H4 (cell line): ENCODE data around the gene ABCC8. TPM values are rescaled to one million over a fixed set of nuclear protein-coding genes. Genes with fewer than 3 reads are reported as not detected.

ENCODE experiments used
- DNase-seq: peaks from one replicate; pipeline ENCODE4 v3.0.0-alpha.2; 2015; ENCODE audit warnings: low spot score
- total RNA-seq: library from RNA; depleted of rRNA; stranded (reverse); fragments of >200 nt; shearing (Covaris generic); gene quantifications from 2 replicates; pipeline ENCODE4 v1.2.3, GENCODE V29; 2014; rRNA removed

Gene ABCC8
- not detected in 2 replicates for total RNA-seq

GRCh38 chr11:17476317-17477083 is at the start of gene ABCC8:
Gene ABCC8, minus strand, starts transcription at chr11:17476845. Its CDS starts 69 bp downstream, at chr11:17476776.
- DNase-seq: no peak

- DNase-seq: no peak
Measured at GRCh38 chr11:17526326-17526725, 49.7 kb upstream of the ABCC8 start.

DNA sequence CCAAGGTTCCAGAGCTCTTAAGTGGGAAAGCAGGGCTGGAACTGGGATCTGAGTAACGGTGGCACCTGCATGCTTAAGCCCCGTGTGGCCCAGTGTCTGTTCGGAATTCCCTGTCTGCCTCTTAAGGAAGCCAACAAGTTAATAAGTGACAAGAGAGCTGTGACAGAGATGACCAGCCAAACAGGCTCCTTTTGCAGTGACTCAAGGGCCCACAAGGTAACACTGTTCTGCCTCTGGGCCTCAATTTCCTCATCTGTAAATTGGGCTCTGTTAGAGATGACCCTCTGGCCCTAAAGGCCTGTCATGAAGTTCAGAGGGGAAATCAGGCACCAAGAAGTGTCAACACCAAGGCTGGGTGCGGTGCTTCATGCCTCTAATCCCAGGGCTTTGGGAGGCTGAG is 48.9 kb upstream of the ABCC8 start:
- no peak for DNase-seq

GRCh38 chr11:17524221-17524620 is 47.6 kb upstream of the ABCC8 start:
- DNase-seq: no peak

- DNase-seq: no peak
Measured at GRCh38 chr11:17522655-17523054, 46.0 kb upstream of the ABCC8 start.

- DNase-seq: no peak
Measured at GRCh38 chr11:17521106-17521900, 44.7 kb upstream of the ABCC8 start.

DNA sequence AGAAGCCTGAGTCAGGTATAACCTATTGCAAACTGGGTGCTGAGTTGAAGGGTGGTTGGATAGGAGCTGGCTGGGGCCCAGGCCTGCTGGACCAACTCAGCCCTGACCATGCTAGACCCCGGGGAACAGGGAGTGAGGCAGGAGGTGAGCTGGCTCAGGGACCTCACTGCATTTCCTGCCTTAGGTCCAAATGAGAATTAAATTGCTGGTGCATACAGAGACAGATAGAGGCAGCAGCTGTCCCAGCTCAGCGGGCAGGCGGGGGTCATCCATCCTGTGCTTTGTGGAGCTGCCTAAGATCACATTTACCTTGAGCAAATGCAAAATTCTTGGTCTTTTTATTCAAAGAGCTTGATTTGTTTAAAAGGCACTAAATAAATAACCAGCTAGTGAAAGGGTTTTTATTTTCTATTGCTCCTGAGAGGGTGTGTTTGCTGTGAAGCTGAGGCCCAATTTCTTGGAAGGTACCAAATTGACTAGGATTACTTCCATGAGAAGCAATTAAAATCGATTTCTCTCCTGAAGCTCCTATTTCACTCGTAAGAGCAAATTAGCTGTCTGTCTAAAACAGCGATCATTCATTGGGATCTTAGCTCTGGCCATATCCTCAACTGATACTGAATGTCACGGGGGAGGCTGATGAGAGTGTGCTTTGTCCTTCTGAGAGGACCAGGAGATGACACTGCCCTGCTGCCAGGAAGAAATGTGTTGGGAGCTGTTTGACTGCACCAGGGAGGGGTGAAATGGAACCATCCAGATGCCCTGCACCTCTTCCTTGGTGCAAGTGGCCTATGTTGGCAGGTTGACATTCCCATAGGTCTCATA is 42.6 kb upstream of the ABCC8 start:
- no peak for DNase-seq

GRCh38 chr11:17518366-17518765 is 41.7 kb upstream of the ABCC8 start:
- no peak for DNase-seq

- no peak for DNase-seq
Measured at GRCh38 chr11:17517186-17517585, 40.5 kb upstream of the ABCC8 start.

DNA sequence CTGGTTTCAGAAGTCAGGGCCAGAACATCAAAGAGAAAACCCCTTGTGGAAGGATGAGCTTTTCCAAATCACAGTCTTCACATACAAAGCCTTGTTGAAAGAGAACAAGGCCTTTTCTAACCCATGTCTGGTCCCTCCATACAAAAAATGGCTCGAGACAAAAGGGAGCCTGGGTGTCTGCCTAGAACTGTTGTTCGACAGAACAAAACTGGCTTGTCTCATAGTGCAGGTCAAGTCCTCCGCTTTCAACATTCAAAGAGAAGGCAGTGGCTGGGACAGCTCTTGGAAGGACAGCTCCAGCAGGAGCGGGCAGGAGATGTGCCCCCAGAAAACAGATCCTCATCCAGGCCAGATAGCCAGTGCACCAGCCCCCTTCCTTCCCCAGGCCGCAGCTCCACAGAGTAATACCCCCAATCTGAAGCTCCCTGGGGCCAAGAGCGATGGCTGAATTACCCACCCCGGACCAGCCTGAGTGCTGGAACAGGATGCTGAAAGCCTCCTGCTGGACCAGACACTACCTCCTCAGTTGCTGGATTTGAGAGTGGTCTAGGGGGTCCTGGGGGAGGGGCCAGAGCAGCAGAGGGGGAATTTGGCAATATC is 40.0 kb upstream of the ABCC8 start:
- no peak for DNase-seq

- no peak for DNase-seq
Measured at GRCh38 chr11:17515443-17516176, 39.0 kb upstream of the ABCC8 start.

DNA sequence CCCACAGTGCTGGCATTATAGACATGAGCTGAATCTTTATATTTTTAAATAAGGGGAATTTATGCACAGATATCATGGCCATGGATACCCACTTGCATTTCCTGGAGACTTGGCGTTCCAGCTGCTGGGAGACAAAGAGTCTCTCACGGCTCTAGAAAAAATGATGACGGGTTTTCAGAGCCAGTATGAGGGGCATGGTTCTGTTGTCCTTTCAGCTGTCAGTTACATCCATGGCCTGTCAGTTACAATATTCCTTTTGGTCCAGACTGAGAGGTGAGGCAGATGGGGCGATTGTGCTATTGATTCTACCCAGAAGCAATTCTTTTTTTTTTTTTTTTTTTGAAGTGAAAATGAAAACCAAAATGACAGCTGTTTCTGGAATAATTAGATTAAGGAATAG is 37.8 kb upstream of the ABCC8 start:
- no peak for DNase-seq

- no peak for DNase-seq
Measured at GRCh38 chr11:17513853-17514252, 37.2 kb upstream of the ABCC8 start.

DNA sequence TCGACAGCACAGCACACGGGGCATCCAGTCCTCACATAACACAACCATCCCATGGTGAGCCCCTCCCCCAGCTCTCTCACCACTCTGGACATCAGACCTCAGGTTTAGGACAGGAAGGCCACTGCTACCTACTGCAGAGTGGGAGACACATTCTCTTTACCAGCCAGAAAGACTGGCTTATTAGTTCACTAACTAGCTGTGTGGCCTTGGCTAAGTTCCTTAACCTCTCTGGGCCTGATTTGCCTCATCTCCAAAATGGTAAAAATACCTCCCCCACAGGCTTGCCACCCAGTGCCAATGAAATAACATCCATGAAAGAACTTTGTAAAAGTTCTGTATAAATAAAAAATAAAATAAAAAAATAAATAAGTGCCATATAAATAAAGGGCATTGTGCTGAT is 35.5 kb upstream of the ABCC8 start:
- no peak for DNase-seq

GRCh38 chr11:17511571-17511970 is 34.9 kb upstream of the ABCC8 start:
- DNase-seq: no peak

DNA sequence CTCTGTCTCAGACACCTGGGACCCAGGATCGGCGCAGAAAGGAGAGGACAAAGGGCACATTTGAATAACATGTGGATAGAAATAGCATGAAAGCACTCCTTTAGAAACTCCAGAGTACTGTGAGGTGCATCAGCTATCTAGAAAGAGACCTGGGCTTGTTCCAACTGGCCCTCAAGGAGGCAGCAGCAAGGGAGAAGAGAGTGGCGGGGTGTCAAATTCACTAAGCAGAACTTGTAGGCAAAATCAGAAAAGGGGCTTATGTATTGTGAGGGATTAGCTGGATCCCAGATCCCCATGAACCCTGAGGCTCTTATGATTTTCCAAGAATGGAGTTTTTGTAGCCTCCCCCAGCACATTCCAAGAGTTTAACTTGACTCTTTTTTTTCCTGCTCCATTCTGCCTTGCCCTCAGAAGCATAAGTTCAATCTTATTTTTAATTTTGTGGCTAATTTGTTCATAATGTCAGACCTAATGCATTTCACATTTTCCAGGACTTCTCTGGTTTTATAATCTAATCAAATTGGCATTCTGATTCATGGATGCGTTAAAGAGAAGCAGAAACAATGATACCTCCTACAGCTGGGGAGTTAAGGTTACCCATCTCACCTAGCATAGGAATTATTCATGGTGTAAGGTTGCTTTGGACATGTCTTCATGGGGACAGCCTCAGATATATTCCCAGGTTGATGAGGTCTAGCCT is 34.0 kb upstream of the ABCC8 start:
- no peak for DNase-seq

DNA sequence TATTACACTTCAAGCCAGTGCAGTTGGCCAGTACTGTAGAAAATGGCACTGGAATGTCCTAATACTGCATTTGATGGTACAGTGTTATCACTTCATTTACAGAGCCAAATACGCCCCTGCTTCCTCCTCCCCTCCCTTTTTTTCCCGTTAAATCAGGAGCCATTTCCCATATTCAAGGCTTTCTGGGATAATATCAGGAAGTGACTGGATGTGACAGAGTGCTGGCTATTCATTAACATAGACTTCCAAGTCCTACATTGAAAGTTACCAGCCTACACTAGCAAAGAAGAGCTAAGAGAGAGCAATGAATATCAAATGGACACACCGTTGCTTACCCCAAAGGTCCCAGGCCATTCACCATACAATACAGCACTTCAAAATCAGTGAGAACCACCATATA is 32.1 kb upstream of the ABCC8 start:
- DNase-seq: no peak

DNA sequence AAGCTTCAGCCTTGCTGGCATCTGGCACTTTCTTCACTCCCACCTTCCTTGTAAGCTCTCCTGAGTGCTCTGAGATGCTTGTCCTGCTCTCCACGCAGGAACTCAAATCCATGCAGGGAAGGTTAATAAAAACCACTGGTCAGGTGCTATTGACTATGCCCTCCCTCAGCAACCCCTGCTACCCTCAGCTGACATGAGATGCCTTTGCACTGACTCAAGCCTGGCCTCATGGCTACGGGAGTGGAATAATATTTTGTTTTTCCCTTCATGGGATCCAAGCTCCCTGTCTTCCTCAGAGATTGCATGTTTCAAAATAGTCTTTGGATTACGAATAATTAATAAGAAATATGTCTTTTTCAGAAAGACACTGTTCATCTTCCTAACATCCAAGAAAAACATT is 31.7 kb upstream of the ABCC8 start:
- DNase-seq: no peak

DNA sequence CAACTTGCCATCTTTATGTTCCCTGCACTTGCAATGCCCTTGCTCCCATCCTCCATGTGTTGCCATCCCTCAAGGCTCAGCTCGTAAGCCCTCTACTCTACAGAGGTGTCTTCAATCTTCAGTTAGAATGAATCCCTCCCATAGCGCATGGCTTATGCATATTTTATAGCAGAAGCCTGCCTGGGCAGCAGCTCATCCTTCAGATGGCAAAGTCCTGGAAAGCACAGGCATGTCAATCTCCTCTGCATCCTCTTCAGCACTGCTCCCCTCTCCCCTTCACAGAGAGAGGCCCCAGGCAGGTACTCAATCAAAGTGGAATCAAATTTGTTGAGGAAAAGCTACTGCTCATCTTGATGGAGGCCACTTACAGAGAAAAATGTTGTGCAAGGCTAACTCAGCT is 31.1 kb upstream of the ABCC8 start:
- DNase-seq: no peak

DNA sequence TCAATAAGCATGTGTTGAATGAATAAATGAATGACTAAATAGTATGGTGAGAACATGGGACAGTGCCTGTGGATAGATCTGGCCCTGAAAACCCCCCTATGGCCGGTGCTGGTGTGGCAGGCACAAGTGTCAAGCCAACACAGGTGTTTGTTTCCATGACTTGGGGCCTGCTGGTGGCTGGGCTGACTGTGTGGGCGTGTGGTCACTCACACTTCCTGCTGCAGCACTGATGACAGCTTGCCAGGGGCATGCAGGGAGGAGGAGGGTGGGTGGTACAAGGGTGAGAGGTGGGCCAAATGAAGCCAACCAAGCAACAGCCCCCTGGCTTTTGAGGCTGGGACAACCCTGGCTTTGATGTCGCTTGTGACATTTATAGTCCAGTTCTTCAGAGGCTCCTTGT is 30.3 kb upstream of the ABCC8 start:
- DNase-seq: no peak

DNA sequence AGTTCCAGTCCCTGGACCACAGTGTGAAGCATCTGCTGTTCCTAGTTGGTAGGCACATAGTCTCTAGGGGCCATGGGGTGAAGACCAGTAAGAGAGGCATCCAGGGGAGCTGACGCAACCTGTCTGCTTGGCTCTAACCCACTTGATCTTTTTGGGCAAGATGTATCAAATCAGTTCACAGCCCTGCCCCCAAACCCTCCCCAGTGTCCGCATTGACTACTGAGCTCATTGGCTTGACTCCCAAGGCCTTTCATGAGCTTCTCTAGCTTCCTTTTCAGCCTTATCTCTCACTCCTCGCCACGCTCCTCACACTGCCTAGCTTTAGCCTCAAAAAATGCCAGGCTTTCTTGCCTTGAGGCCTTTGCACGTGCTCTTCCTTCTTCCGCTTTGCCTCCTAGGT is 29.7 kb upstream of the ABCC8 start:
- no peak for DNase-seq
